Natural killer cell (primary cell): Measurements from ENCODE around the gene TBC1D19. TPM values are rescaled to one million over a fixed set of nuclear protein-coding genes. Genes with fewer than 3 reads are reported as not detected.
"Not testable (repeated sequence)": the region's sequence is repeated elsewhere in the genome, so short reads cannot be mapped to it uniquely, and the experiment has no call there.

Experiments used
- ATAC-seq, 3 donors: fragments of 150-1000 bp in 2 of 3; fragments of 200-7000 bp in 1 of 3; cut with Tn5 transposase; 1 replicate in 1 of 3; 2 replicates in 2 of 3; pipeline ENCODE4 v1.10.0; 2021; ENCODE audit warnings: mild to moderate bottlenecking in 2 of 3, moderate library complexity in 2 of 3
- DNase-seq, 2 donors: peaks; one replicate each; pipeline versions ENCODE4 v3.0.0 to v3.0.0-alpha.2; 2013 to 2021; ENCODE audit warnings: mixed read lengths in 1 of 2
- H3K27ac ChIP-seq: one replicate; pipeline ENCODE4 v1.5.1; 2013; ENCODE audit warnings: mild to moderate bottlenecking, low read length
- H3K27me3 ChIP-seq: one replicate; pipeline ENCODE4 v1.6.1; 2013; ENCODE audit warnings: low read length; ENCODE audit not compliant: control insufficient read depth, insufficient read depth
- H3K36me3 ChIP-seq: one replicate; pipeline ENCODE4 v1.6.1; 2013; ENCODE audit warnings: low read length; ENCODE audit not compliant: control insufficient read depth, insufficient read depth
- H3K4me1 ChIP-seq: one replicate; pipeline ENCODE4 v1.6.1; 2013; ENCODE audit warnings: low read length; ENCODE audit not compliant: control insufficient read depth, insufficient read depth
- H3K4me3 ChIP-seq: one replicate; pipeline ENCODE4 v1.5.1; 2013; ENCODE audit warnings: low read length
- H3K9me3 ChIP-seq: one replicate; pipeline ENCODE4 v1.6.1; 2013; ENCODE audit warnings: low read length; ENCODE audit not compliant: control insufficient read depth, insufficient read depth
- H3K27ac Mint-ChIP-seq, 2 donors: one replicate each; pipeline ENCODE4 v1.8.0; 2022; ENCODE audit warnings: mild to moderate bottlenecking in 2 of 2, mixed read lengths in 2 of 2, moderate library complexity in 1 of 2
- H3K27me3 Mint-ChIP-seq, 2 donors: one replicate each; pipeline ENCODE4 v1.8.0; 2022; ENCODE audit warnings: low read depth in 2 of 2, mixed read lengths in 2 of 2
- H3K36me3 Mint-ChIP-seq: one replicate; pipeline ENCODE4 v1.8.0; 2022; ENCODE audit warnings: mixed read lengths
- H3K4me1 Mint-ChIP-seq, 2 donors: one replicate each; pipeline ENCODE4 v1.8.0; 2022; ENCODE audit warnings: mixed read lengths in 2 of 2
- H3K4me3 Mint-ChIP-seq: one replicate; pipeline ENCODE4 v1.8.0; 2022; ENCODE audit warnings: mild to moderate bottlenecking, moderate library complexity, mixed read lengths
- H3K9me3 Mint-ChIP-seq, 2 donors: one replicate each; pipeline ENCODE4 v1.8.0; 2022; ENCODE audit warnings: mixed read lengths in 2 of 2
- WGBS: methylation state at CpG from one replicate; pipeline ENCODE4 v1.1.7; 2013; ENCODE audit warnings: missing lambda C conversion rate; ENCODE audit not compliant: insufficient coverage; 5-methylcytosine and 5-hydroxymethylcytosine counted together
- intact Hi-C: fragments of 100-400 bp; cut with micrococcal nuclease; formaldehyde crosslinking; loops from one replicate; pipeline ENCODE4 v1.14.2; 2022
- total RNA-seq, 4 donors: library from RNA; stranded (reverse); fragments of 120-200 nt in 1 of 4; gene quantifications; one replicate each; pipeline versions ENCODE4 v1.2.3 to v1.2.4, GENCODE V29; 2013 to 2022
- TF ChIP-seq, protein P1 (sequence below): fragments of 200-600 bp; IDR thresholded peaks from one replicate; pipeline ENCODE4 v1.8.0; 2022; ENCODE audit warnings: antibody characterized with exemption

The TBC1D19 gene
- total RNA-seq, 3 donors from 2014 or later (not counting 1 experiment from before 2014, with no cell fraction given) = 13.0 to 21.3 (median 16.8) TPM

DNA sequence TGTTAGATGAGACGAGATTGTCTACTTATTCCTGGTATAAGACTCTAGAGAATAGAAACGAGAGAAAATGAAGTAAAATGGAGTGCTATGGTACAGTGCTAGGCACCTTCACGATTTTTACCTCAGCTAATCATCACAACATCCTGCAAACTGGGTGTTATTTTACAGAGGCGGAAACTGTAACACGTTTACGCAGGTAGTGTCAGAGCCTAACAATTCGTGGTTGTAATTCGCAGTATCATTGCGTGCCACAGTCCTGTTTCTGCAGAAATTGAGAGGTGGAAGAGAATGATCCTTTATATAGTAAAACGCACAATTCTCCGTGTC, 383 bp upstream of the TBC1D19 start:
- H3K27me3 Mint-ChIP-seq = no peaks in the 10 kb centered on the region
- intact Hi-C loops = loop anchor here (5.0 kb wide), 3 partner anchors 139 to 434 kb away; partner anchors contain the start of gene STIM2
- 0% methylated on average over 11 of the region's 11 CpGs for WGBS
- H3K27ac Mint-ChIP-seq = peak overlapping the region; percentile 90 to 97
- peaks cover 3% of the 10 kb centered on the region for H3K36me3 Mint-ChIP-seq
- Histone ChIP-seq H3K4me1 (peaks cover 7% of the 10 kb centered on the region), H3K4me3 (peak overlapping the region; percentile 86), H3K36me3 (no peaks in the 10 kb centered on the region), H3K27me3 (no peaks in the 10 kb centered on the region), H3K9me3 (no peaks in the 10 kb centered on the region), H3K27ac (peak overlapping the region; percentile 94)
- TF ChIP-seq, protein P1, sequence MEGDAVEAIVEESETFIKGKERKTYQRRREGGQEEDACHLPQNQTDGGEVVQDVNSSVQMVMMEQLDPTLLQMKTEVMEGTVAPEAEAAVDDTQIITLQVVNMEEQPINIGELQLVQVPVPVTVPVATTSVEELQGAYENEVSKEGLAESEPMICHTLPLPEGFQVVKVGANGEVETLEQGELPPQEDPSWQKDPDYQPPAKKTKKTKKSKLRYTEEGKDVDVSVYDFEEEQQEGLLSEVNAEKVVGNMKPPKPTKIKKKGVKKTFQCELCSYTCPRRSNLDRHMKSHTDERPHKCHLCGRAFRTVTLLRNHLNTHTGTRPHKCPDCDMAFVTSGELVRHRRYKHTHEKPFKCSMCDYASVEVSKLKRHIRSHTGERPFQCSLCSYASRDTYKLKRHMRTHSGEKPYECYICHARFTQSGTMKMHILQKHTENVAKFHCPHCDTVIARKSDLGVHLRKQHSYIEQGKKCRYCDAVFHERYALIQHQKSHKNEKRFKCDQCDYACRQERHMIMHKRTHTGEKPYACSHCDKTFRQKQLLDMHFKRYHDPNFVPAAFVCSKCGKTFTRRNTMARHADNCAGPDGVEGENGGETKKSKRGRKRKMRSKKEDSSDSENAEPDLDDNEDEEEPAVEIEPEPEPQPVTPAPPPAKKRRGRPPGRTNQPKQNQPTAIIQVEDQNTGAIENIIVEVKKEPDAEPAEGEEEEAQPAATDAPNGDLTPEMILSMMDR = no peak
- peak; percentile 62 to 78 (median 67) for ATAC-seq
- peaks cover 30 to 35% of the 10 kb centered on the region in 2 donors for H3K4me1 Mint-ChIP-seq
- no peak for DNase-seq
- H3K4me3 Mint-ChIP-seq = peak overlapping the region; percentile 98
- H3K9me3 Mint-ChIP-seq = no peaks in the 10 kb centered on the region

DNA sequence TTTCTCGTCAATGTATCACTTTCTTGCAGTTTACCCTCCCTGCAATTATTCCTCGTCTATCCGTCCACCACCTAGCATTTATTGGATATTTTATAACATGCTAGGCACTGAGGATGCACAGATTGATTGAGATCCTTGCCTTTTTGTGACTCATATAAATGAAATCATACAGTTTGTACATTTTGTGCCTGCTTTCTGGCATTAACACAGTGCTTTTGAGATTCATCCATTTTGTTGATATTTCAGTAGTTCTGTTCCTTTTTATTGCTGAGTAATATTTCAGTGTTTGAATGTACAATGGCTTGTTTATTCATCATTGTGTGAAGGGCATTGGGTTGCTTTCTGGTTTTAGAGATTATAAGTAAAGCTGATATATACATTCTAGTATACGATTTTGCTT, 841 bp downstream of the TBC1D19 start:
- peak overlapping the region; percentile 98 for H3K4me3 Mint-ChIP-seq
- H3K9me3 Mint-ChIP-seq = no peaks in the 10 kb centered on the region
- H3K27ac Mint-ChIP-seq = peak overlapping the region; percentile 90 to 97
- H3K27me3 ChIP-seq = no peaks in the 10 kb centered on the region
- intact Hi-C loops = loop anchor here (5.0 kb wide), 3 partner anchors 138 to 433 kb away; partner anchors contain the start of gene STIM2
- TF ChIP-seq, protein P1 = no peak
- peaks cover 35 to 44% of the 10 kb centered on the region in 2 donors for H3K4me1 Mint-ChIP-seq
- peak overlapping the region; percentile 94 for H3K27ac ChIP-seq
- DNase-seq = no peak
- H3K36me3 Mint-ChIP-seq = peaks cover 5% of the 10 kb centered on the region
- ATAC-seq = no peak
- H3K4me3 ChIP-seq = peak overlapping the region; percentile 86
- peaks cover 7% of the 10 kb centered on the region for H3K4me1 ChIP-seq
- H3K27me3 Mint-ChIP-seq = no peaks in the 10 kb centered on the region
- H3K9me3 ChIP-seq = no peaks in the 10 kb centered on the region
- 40% methylated on average over 3 of the region's 4 CpGs for WGBS
- H3K36me3 ChIP-seq = no peaks in the 10 kb centered on the region

DNA sequence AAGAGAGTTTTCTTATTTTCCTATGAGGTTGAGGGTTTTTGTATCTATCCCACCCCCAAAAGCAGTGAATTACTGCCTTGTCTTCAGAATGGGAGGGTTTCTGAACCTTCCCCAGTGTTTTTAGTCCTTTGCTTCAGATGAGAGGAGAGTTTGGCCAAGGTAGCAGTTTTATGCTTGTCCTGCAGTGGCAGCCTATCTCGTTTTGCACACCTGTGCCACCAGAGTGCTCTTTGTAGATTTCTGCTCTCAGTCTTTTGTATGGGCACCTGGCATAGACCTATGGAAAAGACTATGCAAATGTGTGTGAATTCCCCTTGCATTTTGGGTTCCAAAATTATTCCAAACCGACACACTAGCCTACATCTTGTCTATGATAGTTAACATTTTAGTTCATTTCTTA, 5.8 kb downstream of the TBC1D19 start:
- Histone ChIP-seq H3K4me1 (no peaks in the 10 kb centered on the region), H3K9me3 (no peaks in the 10 kb centered on the region), H3K4me3 (no peak overlapping the region), H3K27ac (no peak overlapping the region), H3K36me3 (no peaks in the 10 kb centered on the region), H3K27me3 (no peaks in the 10 kb centered on the region)
- TF ChIP-seq, protein P1 = no peak
- no peaks in the 10 kb centered on the region for H3K9me3 Mint-ChIP-seq
- peaks cover 5% of the 10 kb centered on the region for H3K36me3 Mint-ChIP-seq
- DNase-seq (no peak), ATAC-seq (no peak)
- 55% methylated on average over 1 of the region's 2 CpGs for WGBS
- H3K4me3 Mint-ChIP-seq = no peak overlapping the region
- H3K4me1 Mint-ChIP-seq = peaks cover 27 to 45% of the 10 kb centered on the region in 2 donors
- peak overlapping the region in 1 of 2 donors; percentile 13 for H3K27ac Mint-ChIP-seq
- intact Hi-C loops = no loop called here
- H3K27me3 Mint-ChIP-seq = no peaks in the 10 kb centered on the region

DNA sequence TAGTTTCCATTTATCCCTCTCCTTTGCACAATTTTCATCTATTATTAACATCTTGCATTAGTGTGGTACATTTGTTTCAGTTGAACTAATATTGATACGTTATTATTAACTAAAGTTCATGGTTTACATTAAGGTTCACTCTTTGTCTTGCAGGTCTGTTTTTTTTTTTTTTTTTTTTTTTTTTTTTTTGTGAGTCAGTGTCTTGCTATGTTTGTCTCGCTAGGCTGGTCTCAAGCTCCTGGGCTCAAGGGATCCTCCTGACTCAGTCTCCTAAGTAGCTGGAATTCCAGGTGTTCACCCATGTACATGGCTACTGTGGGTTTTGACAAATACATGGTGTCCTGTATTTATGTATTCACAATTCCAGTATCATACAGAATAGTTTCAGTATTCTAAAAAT, 6.8 kb downstream of the TBC1D19 start:
- no peaks in the 10 kb centered on the region for H3K9me3 ChIP-seq
- Mint-ChIP-seq H3K27me3 (no peaks in the 10 kb centered on the region), H3K4me3 (no peak overlapping the region), H3K4me1 (peaks cover 23 to 45% of the 10 kb centered on the region in 2 donors), H3K9me3 (no peaks in the 10 kb centered on the region), H3K27ac (no peak overlapping the region), H3K36me3 (peaks cover 5% of the 10 kb centered on the region)
- H3K36me3 ChIP-seq = no peaks in the 10 kb centered on the region
- TF ChIP-seq, protein P1 = no peak
- ATAC-seq = no peak
- no peaks in the 10 kb centered on the region for H3K4me1 ChIP-seq
- H3K4me3 ChIP-seq = no peak overlapping the region
- DNase-seq = no peak
- no peaks in the 10 kb centered on the region for H3K27me3 ChIP-seq
- WGBS = no CpG with 5 or more reads among the region's 2 CpGs
- intact Hi-C loops = no loop called here
- no peak overlapping the region for H3K27ac ChIP-seq

DNA sequence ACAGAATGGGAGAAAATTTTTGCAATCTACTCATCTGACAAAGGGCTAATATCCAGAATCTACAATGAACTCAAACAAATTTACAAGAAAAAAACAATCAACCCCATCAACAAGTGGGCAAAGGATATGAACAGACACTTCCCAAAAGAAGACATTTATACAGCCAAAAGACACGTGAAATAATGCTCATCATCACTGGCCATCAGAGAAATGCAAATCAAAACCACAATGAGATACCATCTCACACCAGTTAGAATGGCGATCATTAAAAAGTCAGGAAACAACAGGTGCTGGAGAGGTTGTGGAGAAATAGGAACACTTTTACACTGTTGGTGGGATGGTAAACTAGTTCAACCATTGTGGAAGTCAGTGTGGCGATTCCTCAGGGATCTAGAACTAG, 9.7 kb downstream of the TBC1D19 start:
- H3K4me1 Mint-ChIP-seq = peaks cover 24 to 34% of the 10 kb centered on the region in 2 donors
- ATAC-seq, H3K27ac Mint-ChIP-seq, H3K27ac ChIP-seq, H3K9me3 Mint-ChIP-seq, H3K36me3 ChIP-seq, H3K27me3 Mint-ChIP-seq, DNase-seq, H3K4me3 ChIP-seq, H3K4me1 ChIP-seq, H3K9me3 ChIP-seq, intact Hi-C loops, H3K27me3 ChIP-seq, H3K4me3 Mint-ChIP-seq, H3K36me3 Mint-ChIP-seq: not testable (repeated sequence)
- WGBS = no CpG with 5 or more reads among the region's 3 CpGs
